Keratinocyte (primary cell): ENCODE data around the gene SRSF9. TPM values are rescaled to one million over a fixed set of nuclear protein-coding genes. Genes with fewer than 3 reads are reported as not detected.

Experiments
- DNase-seq: peaks from one replicate; pipeline ENCODE4 v3.0.0-alpha.2; 2011; ENCODE audit warnings: low read depth, missing footprints, low spot score
- FAIRE-seq: peaks from 2 replicates; lab custom pipeline; 2011; peaks lifted over from hg19 to GRCh38; lab: Jason Lieb, UNC
- H2AFZ ChIP-seq: 2 replicates; pipeline ENCODE4 v1.6.0; 2012; ENCODE audit warnings: low read length, control low read depth, inconsistent platforms; ENCODE audit not compliant: control insufficient read depth
- H3K27ac ChIP-seq: 2 replicates; pipeline ENCODE4 v1.5.1; 2011; ENCODE audit warnings: low read length; ENCODE audit not compliant: control insufficient read depth, insufficient read depth
- H3K27me3 ChIP-seq: 3 replicates; pipeline ENCODE4 v1.6.0; 2011; ENCODE audit warnings: low read length; ENCODE audit not compliant: control insufficient read depth, insufficient read depth; ENCODE audit errors: extremely low read depth
- H3K36me3 ChIP-seq, 2 experiments: 2 replicates in 1 of 2; 3 replicates in 1 of 2; pipeline ENCODE4 v1.5.1; 2011; ENCODE audit warnings: low read length in 2 of 2, mild to moderate bottlenecking in 1 of 2; ENCODE audit not compliant: control insufficient read depth in 2 of 2, insufficient read depth in 2 of 2; ENCODE audit errors: extremely low read depth in 1 of 2
- H3K4me1 ChIP-seq: 3 replicates; pipeline ENCODE4 v1.5.1; 2011; ENCODE audit warnings: low read length; ENCODE audit not compliant: control insufficient read depth, insufficient read depth; ENCODE audit errors: extremely low read depth
- H3K4me2 ChIP-seq: 3 replicates; pipeline ENCODE4 v1.6.0; 2011; ENCODE audit warnings: low read depth, low read length; ENCODE audit not compliant: control insufficient read depth, insufficient read depth; ENCODE audit errors: extremely low read depth
- H3K4me3 ChIP-seq, 3 experiments: fragments of 200-600 bp in 1 of 3; sonication (generic) in 1 of 3; 2 replicates in 2 of 3; 3 replicates in 1 of 3; pipeline ENCODE4 v1.5.1; 2011 to 2016; ENCODE audit warnings: low read length in 3 of 3, mild to moderate bottlenecking in 3 of 3, control low read depth in 2 of 3, inconsistent platforms in 1 of 3, low read depth in 1 of 3, mixed read lengths in 1 of 3, mixed run types in 1 of 3, moderate library complexity in 1 of 3; ENCODE audit not compliant: control insufficient read depth in 2 of 3, insufficient read depth in 2 of 3; ENCODE audit errors: extremely low read depth in 1 of 3
- H3K79me2 ChIP-seq: 2 replicates; pipeline ENCODE4 v1.6.0; 2012; ENCODE audit warnings: low read length; ENCODE audit not compliant: control insufficient read depth, insufficient read depth
- H3K9ac ChIP-seq: 3 replicates; pipeline ENCODE4 v1.6.0; 2011; ENCODE audit warnings: low read length; ENCODE audit not compliant: control insufficient read depth, insufficient read depth; ENCODE audit errors: extremely low read depth
- H3K9me1 ChIP-seq: 3 replicates; pipeline ENCODE4 v1.6.0; 2011; ENCODE audit warnings: low read length; ENCODE audit not compliant: control insufficient read depth, insufficient read depth; ENCODE audit errors: extremely low read depth
- H3K9me3 ChIP-seq: 2 replicates; pipeline ENCODE4 v1.5.1; 2012; ENCODE audit warnings: low read depth, low read length; ENCODE audit not compliant: control insufficient read depth
- H4K20me1 ChIP-seq: 3 replicates; pipeline ENCODE4 v1.6.0; 2011; ENCODE audit warnings: low read length; ENCODE audit not compliant: control insufficient read depth, insufficient read depth; ENCODE audit errors: extremely low read depth
- EZH2 ChIP-seq: IDR thresholded peaks from one replicate; pipeline ENCODE4 v1.6.1; 2012; ENCODE audit warnings: inconsistent platforms, mild to moderate bottlenecking, low read length, moderate library complexity
- dilution Hi-C: fragments of 300-500 bp; cut with MboI; formaldehyde crosslinking; loops from one replicate; pipeline ENCODE4 v1.7.0; 2020; ENCODE audit warnings: low sequenced_read_pairs; ENCODE audit not compliant: extremely low pct_ligation_motif_present
- polyA plus RNA-seq, 5 experiments: library from polyadenylated mRNA; depleted of rRNA in 3 of 5; stranded (reverse) in 3 of 5; stranded (forward) in 1 of 5; unstranded in 1 of 5; fragments of >200 nt; gene quantifications; 1 replicate in 1 of 5; 2 replicates in 3 of 5; 3 replicates in 1 of 5; pipeline versions ENCODE4 v1.2.1 to v1.2.3, GENCODE V29; 2011 to 2012; ENCODE audit warnings: missing spikeins in 2 of 5, low read depth in 1 of 5, low replicate concordance in 1 of 5
- TF ChIP-seq, protein P1 (sequence below), 3 experiments: IDR thresholded peaks in 1 of 3; conservative IDR thresholded peaks in 1 of 3; optimal IDR thresholded peaks in 1 of 3; 2 replicates in 2 of 3; 3 replicates in 1 of 3; pipeline versions ENCODE3 to v1.5.1; 2011; ENCODE audit warnings: low read length in 3 of 3, mild to moderate bottlenecking in 3 of 3, moderate library complexity in 2 of 3, control low read depth in 1 of 3, inconsistent platforms in 1 of 3; ENCODE audit not compliant: insufficient read depth in 2 of 3; ENCODE audit errors: extremely low read depth in 1 of 3

SRSF9 gene
- polyA plus RNA-seq, 1 donor (not counting 4 experiments of a cell fraction or from before 2014, with no cell fraction given), result 159 TPM

DNA sequence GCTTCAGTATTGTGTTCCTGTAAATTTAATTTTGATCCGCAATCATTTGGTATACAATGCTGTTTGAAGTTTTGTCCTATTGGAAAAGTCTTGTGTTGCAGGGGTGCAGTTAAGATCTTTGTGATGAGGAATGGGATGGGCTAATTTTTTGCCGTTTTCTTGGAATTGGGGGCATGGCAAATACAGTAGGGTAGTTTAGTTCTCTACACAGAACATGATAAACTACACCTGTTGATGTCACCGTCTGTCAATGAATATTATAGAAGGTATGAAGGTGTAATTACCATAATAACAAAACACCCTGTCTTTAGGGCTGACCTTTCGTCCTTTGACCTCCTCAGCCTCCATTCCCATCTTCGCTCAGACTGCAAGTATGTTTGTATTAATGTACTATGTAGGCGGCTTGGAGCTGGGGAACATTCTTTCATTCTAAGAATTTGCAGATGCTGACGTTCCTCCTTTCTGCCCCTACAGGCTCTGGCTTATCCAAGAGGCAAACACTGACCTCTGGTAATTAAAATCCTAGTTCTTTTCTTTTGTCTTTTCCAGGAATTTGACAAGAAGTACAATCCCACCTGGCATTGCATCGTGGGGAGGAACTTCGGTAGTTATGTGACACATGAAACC is 28.1 kb upstream of the SRSF9 start:
- peaks cover 36% of the 10 kb centered on the region for H3K79me2 ChIP-seq
- H3K27ac ChIP-seq, result no peak overlapping the region
- H3K4me1 ChIP-seq, result peaks cover 12% of the 10 kb centered on the region
- H3K27me3 ChIP-seq, result no peaks in the 10 kb centered on the region
- no peak for DNase-seq
- peaks cover 19% of the 10 kb centered on the region for H4K20me1 ChIP-seq
- peaks cover 0 to 16% of the 10 kb centered on the region in 2 experiments for H3K36me3 ChIP-seq
- H3K9me3 ChIP-seq, result no peaks in the 10 kb centered on the region
- dilution Hi-C loops, result no loop called here
- H3K4me3 ChIP-seq, result peak overlapping the region; percentile 86 to 99 (median 97)
- H3K4me2 ChIP-seq, result peak overlapping the region; percentile 96
- H3K9me1 ChIP-seq, result no peaks in the 10 kb centered on the region
- TF ChIP-seq, protein P1, sequence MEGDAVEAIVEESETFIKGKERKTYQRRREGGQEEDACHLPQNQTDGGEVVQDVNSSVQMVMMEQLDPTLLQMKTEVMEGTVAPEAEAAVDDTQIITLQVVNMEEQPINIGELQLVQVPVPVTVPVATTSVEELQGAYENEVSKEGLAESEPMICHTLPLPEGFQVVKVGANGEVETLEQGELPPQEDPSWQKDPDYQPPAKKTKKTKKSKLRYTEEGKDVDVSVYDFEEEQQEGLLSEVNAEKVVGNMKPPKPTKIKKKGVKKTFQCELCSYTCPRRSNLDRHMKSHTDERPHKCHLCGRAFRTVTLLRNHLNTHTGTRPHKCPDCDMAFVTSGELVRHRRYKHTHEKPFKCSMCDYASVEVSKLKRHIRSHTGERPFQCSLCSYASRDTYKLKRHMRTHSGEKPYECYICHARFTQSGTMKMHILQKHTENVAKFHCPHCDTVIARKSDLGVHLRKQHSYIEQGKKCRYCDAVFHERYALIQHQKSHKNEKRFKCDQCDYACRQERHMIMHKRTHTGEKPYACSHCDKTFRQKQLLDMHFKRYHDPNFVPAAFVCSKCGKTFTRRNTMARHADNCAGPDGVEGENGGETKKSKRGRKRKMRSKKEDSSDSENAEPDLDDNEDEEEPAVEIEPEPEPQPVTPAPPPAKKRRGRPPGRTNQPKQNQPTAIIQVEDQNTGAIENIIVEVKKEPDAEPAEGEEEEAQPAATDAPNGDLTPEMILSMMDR (optimal IDR thresholded peaks at IDR 0.05 in 1 of 3, IDR thresholded peaks at IDR 0.05 in 1 of 3, conservative IDR thresholded peaks at IDR 0.05 in 1 of 3; ENCODE audit: extremely low read depth in 1 of 3, insufficient read depth in 2 of 3, low read length in 3 of 3), result no peak
- no peak for TF ChIP-seq EZH2
- peak overlapping the region; percentile 85 for H3K9ac ChIP-seq
- FAIRE-seq, result no peak
- no peak overlapping the region for H2AFZ ChIP-seq

DNA sequence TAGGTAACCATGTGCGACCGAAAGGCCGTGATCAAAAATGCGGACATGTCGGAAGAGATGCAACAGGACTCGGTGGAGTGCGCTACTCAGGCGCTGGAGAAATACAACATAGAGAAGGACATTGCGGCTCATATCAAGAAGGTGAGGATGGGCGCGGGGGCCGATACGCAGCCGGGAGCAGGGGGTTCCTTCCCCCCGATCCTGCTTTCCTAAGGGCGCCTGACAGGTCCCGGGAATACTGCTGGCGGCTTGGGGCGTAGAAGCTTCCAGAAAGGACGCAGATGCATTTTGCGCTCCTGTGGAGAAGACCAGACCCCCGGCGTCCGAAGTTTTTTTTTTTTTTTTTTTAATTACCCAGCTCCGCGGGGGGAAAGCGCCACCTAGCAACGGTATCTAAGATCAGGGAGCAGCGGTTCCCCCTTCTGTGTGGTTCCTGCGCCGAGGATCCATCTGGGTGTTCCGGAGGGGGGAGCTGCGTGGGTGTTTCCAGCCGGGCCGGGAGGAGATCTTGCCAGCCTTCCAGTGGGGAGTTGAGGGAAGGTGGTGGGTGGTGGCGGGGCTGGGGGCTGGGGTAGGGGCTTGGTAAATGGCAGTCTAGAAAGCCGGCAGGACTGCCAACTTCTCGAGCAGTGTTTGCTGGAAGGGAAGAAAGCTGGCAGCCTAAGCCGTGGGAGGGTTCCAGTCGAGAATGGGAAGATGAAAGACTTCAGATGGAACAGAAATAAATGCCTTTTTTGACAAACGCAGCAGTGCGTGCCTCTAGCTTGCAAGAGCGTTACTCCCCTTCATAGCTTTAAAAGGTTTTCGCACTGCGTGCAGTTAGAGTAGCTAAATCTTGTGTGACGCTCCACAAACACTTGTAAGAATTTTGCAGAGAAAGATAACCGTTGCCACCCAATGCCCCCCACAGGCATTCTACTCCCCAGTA is 27.1 kb upstream of the SRSF9 start:
- Histone ChIP-seq H3K4me3 (peak overlapping the region; percentile 86 to 99 (median 97)), H3K9me1 (no peaks in the 10 kb centered on the region), H3K27me3 (no peaks in the 10 kb centered on the region), H3K4me1 (peaks cover 12% of the 10 kb centered on the region), H4K20me1 (peaks cover 19% of the 10 kb centered on the region), H3K36me3 (peaks cover 0 to 16% of the 10 kb centered on the region in 2 experiments), H3K9me3 (no peaks in the 10 kb centered on the region), H2AFZ (no peak overlapping the region), H3K27ac (peak overlapping the region; percentile 47), H3K4me2 (peak overlapping the region; percentile 96), H3K79me2 (peaks cover 36% of the 10 kb centered on the region), H3K9ac (peak overlapping the region; percentile 85)
- dilution Hi-C loops, result no loop called here
- DNase-seq, result no peak
- TF ChIP-seq, protein P1 (optimal IDR thresholded peaks at IDR 0.05 in 1 of 3, IDR thresholded peaks at IDR 0.05 in 1 of 3, conservative IDR thresholded peaks at IDR 0.05 in 1 of 3; ENCODE audit: extremely low read depth in 1 of 3, insufficient read depth in 2 of 3, low read length in 3 of 3), result peak in 1 of 3 experiments; percentile 42
- TF ChIP-seq EZH2, result no peak
- FAIRE-seq, result no peak
